Esophagus (tissue), 2 donors: ENCODE data around the gene GRB10. TPM values are rescaled to one million over a fixed set of nuclear protein-coding genes. Genes with fewer than 3 reads are reported as not detected.

Experiments
- H3K27ac ChIP-seq, 2 donors: one replicate each; pipeline ENCODE4 v1.5.1; 2013; ENCODE audit warnings: low read depth in 2 of 2, mild to moderate bottlenecking in 2 of 2, inconsistent platforms in 1 of 2, low read length in 1 of 2, moderate library complexity in 1 of 2
- H3K27me3 ChIP-seq, 2 donors: one replicate each; pipeline ENCODE4 v1.6.1; 2013; ENCODE audit warnings: low read length in 2 of 2, control low read depth in 1 of 2, mild to moderate bottlenecking in 1 of 2; ENCODE audit not compliant: insufficient read depth in 2 of 2, control insufficient read depth in 1 of 2
- H3K36me3 ChIP-seq, 2 donors: one replicate each; pipeline ENCODE4 v1.6.1; 2013; ENCODE audit warnings: low read length in 1 of 2; ENCODE audit not compliant: control insufficient read depth in 2 of 2, insufficient read depth in 2 of 2
- H3K4me1 ChIP-seq, 2 donors: one replicate each; pipeline ENCODE4 v1.6.1; 2013; ENCODE audit warnings: low read length in 1 of 2; ENCODE audit not compliant: control insufficient read depth in 2 of 2, insufficient read depth in 2 of 2
- H3K4me3 ChIP-seq, 2 donors: one replicate each; pipeline ENCODE4 v1.5.1; 2013; ENCODE audit warnings: low read length in 2 of 2, mild to moderate bottlenecking in 2 of 2, low read depth in 1 of 2, moderate library complexity in 1 of 2
- H3K9me3 ChIP-seq, 2 donors: one replicate each; pipeline ENCODE4 v1.6.1; 2013; ENCODE audit warnings: mild to moderate bottlenecking in 2 of 2, low read depth in 1 of 2, low read length in 1 of 2, moderate library complexity in 1 of 2; ENCODE audit not compliant: control insufficient read depth in 2 of 2, insufficient read depth in 1 of 2
- WGBS, 2 donors: extraction: QIAGEN DNeasy Blood & Tissue Kit; methylation state at CpG; one replicate each; pipeline ENCODE4 v1.1.7; 2013; 5-methylcytosine and 5-hydroxymethylcytosine counted together
- polyA plus RNA-seq, 2 donors: library from polyadenylated mRNA; stranded (reverse); fragments of 200-250 nt; gene quantifications; one replicate each; pipeline ENCODE4 v1.2.3, GENCODE V29; 2013
- donor health status: healthy with polysubstance abuse.
- donor health status: Bipolar disorder and iron deficiency.

GRB10 gene
- polyA plus RNA-seq, 2 donors = 4.0 to 5.0 TPM

GRCh38 chr7:50821457-50822008 is 38.8 kb upstream of the GRB10 start:
- H3K4me1 ChIP-seq = peaks cover 0 to under 1% of the 10 kb centered on the region in 2 donors
- no peak overlapping the region for H3K27ac ChIP-seq
- no peak overlapping the region for H3K4me3 ChIP-seq
- no peaks in the 10 kb centered on the region for H3K9me3 ChIP-seq
- no peaks in the 10 kb centered on the region for H3K27me3 ChIP-seq
- no peaks in the 10 kb centered on the region for H3K36me3 ChIP-seq
- 70 to 76% methylated on average over 11 of the region's 11 CpGs for WGBS, 2 donors

- no peaks in the 10 kb centered on the region for H3K27me3 ChIP-seq
- no peak overlapping the region for H3K27ac ChIP-seq
- no peaks in the 10 kb centered on the region for H3K9me3 ChIP-seq
- no peaks in the 10 kb centered on the region for H3K4me1 ChIP-seq
- H3K36me3 ChIP-seq = no peaks in the 10 kb centered on the region
- 55 to 58% methylated on average over 6 of the region's 6 CpGs for WGBS, 2 donors
- no peak overlapping the region for H3K4me3 ChIP-seq
Measured at GRCh38 chr7:50818324-50818723, 35.6 kb upstream of the GRB10 start.

DNA sequence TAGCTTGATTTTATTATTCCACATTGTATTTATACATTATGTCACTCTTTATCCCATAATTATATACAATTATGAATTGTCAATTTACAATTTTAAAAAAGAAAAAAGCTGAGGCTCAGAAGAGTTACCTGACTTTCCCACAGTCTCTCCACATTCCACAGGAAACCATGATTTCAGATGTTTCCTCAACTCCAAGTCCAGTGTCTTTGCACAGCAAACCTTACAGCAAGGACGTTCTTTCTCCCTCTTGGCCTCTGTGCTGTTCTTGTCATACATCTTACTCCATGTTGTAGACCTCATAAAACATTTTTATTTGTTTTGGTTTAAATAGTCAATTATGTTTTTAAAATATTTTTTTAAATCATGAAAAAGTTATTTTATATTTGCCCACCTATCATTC is 34.9 kb upstream of the GRB10 start:
- Histone ChIP-seq H3K27me3 (no peaks in the 10 kb centered on the region), H3K36me3 (no peaks in the 10 kb centered on the region), H3K27ac (no peak overlapping the region), H3K9me3 (no peaks in the 10 kb centered on the region), H3K4me3 (no peak overlapping the region), H3K4me1 (no peaks in the 10 kb centered on the region)
- WGBS, 2 donors = 62 to 66% methylated on average over 1 of the region's 1 CpG

DNA sequence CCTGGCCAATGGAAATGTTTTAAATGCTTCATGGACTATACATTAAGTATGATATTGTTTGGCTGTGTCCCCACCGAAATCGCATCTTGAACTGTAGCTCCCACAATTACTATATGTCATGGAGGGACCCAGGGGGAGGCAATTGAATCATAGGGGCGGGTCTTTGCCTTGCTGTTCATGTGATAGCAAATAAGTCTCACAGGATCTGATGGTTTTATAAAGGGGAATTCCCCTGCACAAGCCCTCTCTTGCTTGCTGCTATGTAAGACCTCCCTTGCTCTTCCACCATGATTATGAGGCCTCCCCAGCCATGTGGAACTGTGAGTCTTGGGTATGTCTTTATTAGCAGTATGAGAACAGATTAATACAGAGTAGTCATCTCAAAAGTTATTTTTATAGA is 32.4 kb upstream of the GRB10 start:
- 92 to 96% methylated on average over 3 of the region's 3 CpGs for WGBS, 2 donors
- no peak overlapping the region for H3K27ac ChIP-seq
- no peaks in the 10 kb centered on the region for H3K9me3 ChIP-seq
- H3K4me3 ChIP-seq = no peak overlapping the region
- no peaks in the 10 kb centered on the region for H3K27me3 ChIP-seq
- no peaks in the 10 kb centered on the region for H3K36me3 ChIP-seq
- no peaks in the 10 kb centered on the region for H3K4me1 ChIP-seq

- 60 to 70% methylated on average over 3 of the region's 3 CpGs for WGBS, 2 donors
- no peak overlapping the region for H3K27ac ChIP-seq
- H3K9me3 ChIP-seq = no peaks in the 10 kb centered on the region
- H3K4me1 ChIP-seq = no peaks in the 10 kb centered on the region
- no peaks in the 10 kb centered on the region for H3K27me3 ChIP-seq
- H3K36me3 ChIP-seq = no peaks in the 10 kb centered on the region
- H3K4me3 ChIP-seq = no peak overlapping the region
Measured at GRCh38 chr7:50814166-50814565, 31.5 kb upstream of the GRB10 start.

DNA sequence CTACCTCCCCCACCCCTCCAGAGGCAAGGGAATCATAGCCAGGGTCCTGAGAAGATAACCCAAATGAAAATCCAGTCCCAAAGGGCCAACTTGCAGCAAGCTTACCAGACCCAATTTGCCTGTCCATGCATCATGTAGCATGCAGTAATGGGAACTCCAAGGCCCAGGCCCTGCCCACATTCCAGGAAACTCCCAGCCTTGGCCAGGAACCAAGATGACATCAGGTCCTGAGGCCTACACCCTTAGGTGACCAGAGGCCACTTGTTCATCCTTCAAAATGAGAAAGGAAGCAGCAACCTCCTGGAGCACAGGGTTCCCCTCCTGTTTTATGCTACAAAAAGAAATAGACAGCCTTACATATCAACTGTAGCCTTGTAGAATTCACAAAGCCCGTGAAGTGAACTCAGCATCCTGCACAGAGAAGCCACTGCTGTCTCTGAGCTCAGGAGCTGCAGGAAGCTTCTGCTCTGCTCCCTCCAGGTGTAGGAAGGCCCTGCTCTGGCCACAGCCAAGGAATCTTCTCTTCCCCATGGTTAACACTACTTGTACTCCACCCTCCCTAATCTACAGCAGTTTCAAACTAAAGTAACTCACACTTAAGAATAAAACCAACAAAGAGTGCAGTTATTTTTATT is 30.3 kb upstream of the GRB10 start:
- Histone ChIP-seq H3K9me3 (no peaks in the 10 kb centered on the region), H3K36me3 (no peaks in the 10 kb centered on the region), H3K4me1 (peaks cover 0 to 4% of the 10 kb centered on the region in 2 donors), H3K27ac (no peak overlapping the region), H3K27me3 (no peaks in the 10 kb centered on the region), H3K4me3 (no peak overlapping the region)
- 69 to 72% methylated on average over 1 of the region's 1 CpG for WGBS, 2 donors

DNA sequence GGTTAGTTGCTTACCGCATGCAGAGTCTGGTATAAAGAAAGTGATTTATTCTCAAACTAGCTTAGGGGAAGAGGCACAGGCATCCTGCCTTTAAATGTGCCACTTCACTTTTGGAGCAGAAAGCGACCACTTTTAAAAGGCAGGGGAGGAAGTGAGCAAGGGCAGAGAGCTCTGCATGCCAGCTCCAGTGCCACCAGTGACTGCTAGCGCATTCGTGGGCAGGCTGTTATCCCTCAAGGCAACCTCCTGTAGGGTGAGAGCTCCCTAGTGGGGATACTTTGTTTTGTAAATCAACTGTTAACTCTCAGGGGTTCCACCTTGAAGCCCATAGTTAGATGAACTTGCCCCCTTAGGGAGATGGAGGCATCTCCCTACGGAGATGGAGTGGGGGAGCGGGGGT is 29.4 kb upstream of the GRB10 start:
- Histone ChIP-seq H3K4me1 (peaks cover 0 to 4% of the 10 kb centered on the region in 2 donors), H3K36me3 (no peaks in the 10 kb centered on the region), H3K27ac (no peak overlapping the region), H3K9me3 (no peaks in the 10 kb centered on the region), H3K4me3 (no peak overlapping the region), H3K27me3 (no peaks in the 10 kb centered on the region)
- WGBS, 2 donors = 67 to 70% methylated on average over 6 of the region's 6 CpGs

- H3K4me3 ChIP-seq = no peak overlapping the region
- no peaks in the 10 kb centered on the region for H3K27me3 ChIP-seq
- WGBS, 2 donors = 63 to 69% methylated on average over 14 of the region's 14 CpGs
- no peaks in the 10 kb centered on the region for H3K9me3 ChIP-seq
- no peaks in the 10 kb centered on the region for H3K36me3 ChIP-seq
- H3K27ac ChIP-seq = no peak overlapping the region
- H3K4me1 ChIP-seq = peaks cover 0 to 7% of the 10 kb centered on the region in 2 donors
Measured at GRCh38 chr7:50808282-50808888, 25.7 kb upstream of the GRB10 start.

DNA sequence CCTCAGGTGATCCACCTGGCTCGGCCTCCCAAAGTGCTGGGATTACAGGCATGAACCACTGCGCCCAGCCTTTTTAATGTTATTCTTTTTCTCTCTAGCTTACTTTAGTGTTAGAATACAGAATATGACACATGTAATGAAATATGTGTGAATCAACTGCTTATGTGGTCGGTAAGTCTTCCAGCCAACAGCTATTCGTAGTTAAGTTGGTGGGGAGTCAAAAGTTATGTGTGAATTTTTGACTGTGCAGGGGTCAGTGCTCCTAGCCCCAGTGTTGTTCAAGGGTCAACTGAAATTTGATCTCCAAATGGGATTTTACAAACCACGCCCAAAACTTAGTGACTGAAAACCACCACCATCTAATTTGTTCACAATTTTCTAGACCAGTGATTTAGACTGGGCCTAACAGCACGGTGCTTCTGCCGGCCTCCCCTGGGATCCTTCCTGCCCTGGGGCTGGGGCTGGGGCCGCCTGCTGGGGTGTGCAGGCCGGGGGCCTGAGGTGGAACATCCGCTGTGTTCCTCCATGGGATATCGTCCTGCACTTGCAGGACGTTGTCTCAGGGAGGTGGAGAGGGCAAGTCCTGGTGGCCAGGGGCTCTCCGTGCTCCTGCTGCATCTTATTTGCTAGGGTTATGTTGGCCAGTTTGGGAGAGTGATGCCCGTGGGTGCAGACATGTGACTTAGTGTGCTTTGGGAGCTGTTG is 24.5 kb upstream of the GRB10 start:
- Histone ChIP-seq H3K4me1 (peaks cover 0 to 7% of the 10 kb centered on the region in 2 donors), H3K27me3 (no peaks in the 10 kb centered on the region), H3K27ac (no peak overlapping the region), H3K36me3 (no peaks in the 10 kb centered on the region), H3K4me3 (no peak overlapping the region), H3K9me3 (no peaks in the 10 kb centered on the region)
- 86 to 91% methylated on average over 14 of the region's 14 CpGs for WGBS, 2 donors
